Adrenal gland (tissue), 19 donors: ENCODE data around the gene SINHCAF. TPM values are rescaled to one million over a fixed set of nuclear protein-coding genes. Genes with fewer than 3 reads are reported as not detected.
"Not testable (repeated sequence)": the region's sequence is repeated elsewhere in the genome, so short reads cannot be mapped to it uniquely, and the experiment has no call there.

Experiments
- DNase-seq, 7 donors: peaks; one replicate each; pipeline ENCODE4 v3.0.0-alpha.2; 2019 to 2020
- H3K27ac ChIP-seq, 5 donors: fragments of 200-600 bp; sonication (generic) in 4 of 5; 1 replicate in 3 of 5; 2 replicates in 2 of 5; pipeline versions ENCODE4 v1.5.1 to v1.8.0; 2016 to 2020; ENCODE audit warnings: mild to moderate bottlenecking in 1 of 5
- H3K27me3 ChIP-seq: fragments of 200-600 bp; 2 replicates; pipeline ENCODE4 v1.8.0; 2021
- H3K36me3 ChIP-seq, 2 donors: fragments of 200-600 bp; replicated peaks in 1 of 2; 1 replicate in 1 of 2; 2 replicates in 1 of 2; pipeline versions ENCODE4 v1.5.1 to v1.8.0; 2018 to 2022
- H3K4me1 ChIP-seq, 2 donors: fragments of 200-600 bp; replicated peaks in 1 of 2; 1 replicate in 1 of 2; 2 replicates in 1 of 2; pipeline versions ENCODE4 v1.5.1 to v1.8.0; 2018 to 2021
- H3K4me3 ChIP-seq, 4 donors: fragments of 200-600 bp; sonication (generic) in 3 of 4; one replicate each; pipeline ENCODE4 v1.5.1; 2016 to 2018
- H3K9me3 ChIP-seq, 3 donors: fragments of 200-600 bp; sonication (generic) in 1 of 3; replicated peaks in 1 of 3; 1 replicate in 2 of 3; 2 replicates in 1 of 3; pipeline versions ENCODE4 v1.5.1 to v1.8.0; 2016 to 2021
- CTCF ChIP-seq, 6 experiments: fragments of 450-650 bp in 4 of 6; fragments of 200-600 bp in 2 of 6; sonication (generic) in 1 of 6; IDR thresholded peaks; 1 replicate in 5 of 6; 2 replicates in 1 of 6; pipeline versions ENCODE4 v1.5.1 to v1.8.0; 2016 to 2021; ENCODE audit warnings: antibody characterized with exemption in 6 of 6, mild to moderate bottlenecking in 2 of 6, moderate library complexity in 1 of 6
- POLR2A ChIP-seq, 2 donors: fragments of 450-650 bp; IDR thresholded peaks; one replicate each; pipeline ENCODE4 v1.6.1; 2017; ENCODE audit warnings: antibody characterized with exemption in 2 of 2, mild to moderate bottlenecking in 2 of 2, moderate library complexity in 1 of 2
- WGBS, 4 donors: extraction: QIAGEN DNeasy Blood & Tissue Kit in 2 of 4; methylation state at CpG; one replicate each; pipeline versions ENCODE4 v1.1.5 to v1.1.7; 2013 to 2017; 5-methylcytosine and 5-hydroxymethylcytosine counted together
- intact Hi-C, 2 donors: fragments of 100-400 bp; cut with DNase I; formaldehyde crosslinking; loops; one replicate each; pipeline versions ENCODE4 v1.14.1 to v1.15.0; 2022 to 2023
- long read RNA-seq, 10 donors: library from polyadenylated mRNA in 3 of 10; unstranded in 2 of 10; stranded (forward) in 1 of 10; transcript quantifications; one replicate each; pipeline ENCODE4 v2.0.0 and lab custom pipeline, GENCODE V29; 2021 to 2026
- polyA plus RNA-seq, 3 donors: library from polyadenylated mRNA; stranded (reverse); fragments of 200-250 nt in 2 of 3; fragments of 350-450 nt in 1 of 3; fragmentation: Illumina TruSeq in 1 of 3; extraction: RNeasy Lipid Tissue Mini Kit (QIAGEN cat#74804) in 1 of 3; gene quantifications; one replicate each; pipeline ENCODE4 v1.2.3, GENCODE V29; 2013 to 2014
- total RNA-seq, 9 donors: library from RNA; depleted of rRNA in 4 of 9; stranded (reverse); fragments of >200 nt in 4 of 9; fragments of 120-200 nt in 1 of 9; fragmentation: NEBNext Ultra II Directional in 1 of 9; extraction: Animal tissue kit (Norgen Biotek cat#: 25700) in 1 of 9; gene quantifications; one replicate each; pipeline versions ENCODE4 v1.1.0 to v1.2.4, GENCODE V29; 2013 to 2023
- donor health status: healthy with polysubstance abuse.
- donor health status: Bipolar disorder and iron deficiency.
- donor health status: DM: yes; HTN: yes; CAD: no.
- donor health status: DM: no; HTN: no; CAD: no.
- donor health status: DM: no; HTN: no; CAD: no.
- donor health status: DM: yes; HTN: yes; CAD: no.

The SINHCAF gene
- total RNA-seq (10 to 100 TPM; 13.8 to 69.4 (median 33.4) TPM), polyA plus RNA-seq (10 to 100 TPM; 12.5 to 19.9 (median 14.7) TPM)
- long read RNA-seq, donor 1, transcript SINHCAF-201 (6 exons, 3,163 nt), result major isoform, 5 of 8 reads
- long read RNA-seq, donor 1, partial matches to known transcripts, result 0 of 8 reads
- long read RNA-seq, donor 1, other reads (novel, unspliced or antisense), result 0 of 8 reads
- long read RNA-seq, donor 2, partial matches to known transcripts, result 0 of 9 reads
- long read RNA-seq, donor 2, other reads (novel, unspliced or antisense), result 0 of 9 reads
- long read RNA-seq, donor 3, transcript SINHCAF-201 (6 exons, 3,163 nt), result major isoform, 7 of 8 reads
- long read RNA-seq, donor 3, partial matches to known transcripts, result 0 of 8 reads
- long read RNA-seq, donor 3, other reads (novel, unspliced or antisense), result 0 of 8 reads
- long read RNA-seq, donor 4, partial matches to known transcripts, result 1 of 7 reads
- long read RNA-seq, donor 4, other reads (novel, unspliced or antisense), result 0 of 7 reads
- long read RNA-seq, donor 5, transcript SINHCAF-203 (6 exons, 1,555 nt), result major isoform, 34 of 64 reads
- long read RNA-seq, donor 5, transcript SINHCAF-201 (6 exons, 3,163 nt), result minor isoform, 20 of 64 reads
- long read RNA-seq, donor 5, partial matches to known transcripts, result 0 of 64 reads
- long read RNA-seq, donor 5, other reads (novel, unspliced or antisense), result 10 of 64 reads
- long read RNA-seq, donor 6, transcript SINHCAF-201 (6 exons, 3,163 nt), result major isoform, 6 of 10 reads
- long read RNA-seq, donor 6, partial matches to known transcripts, result 0 of 10 reads
- long read RNA-seq, donor 6, other reads (novel, unspliced or antisense), result 2 of 10 reads
- long read RNA-seq, donor 7, partial matches to known transcripts, result 0 of 3 reads
- long read RNA-seq, donor 7, other reads (novel, unspliced or antisense), result 0 of 3 reads
- long read RNA-seq, donor 8, transcript SINHCAF-201 (6 exons, 3,163 nt), result major isoform, 15 of 27 reads
- long read RNA-seq, donor 8, transcript SINHCAF-203 (6 exons, 1,555 nt), result minor isoform, 9 of 27 reads
- long read RNA-seq, donor 8, partial matches to known transcripts, result 0 of 27 reads
- long read RNA-seq, donor 8, other reads (novel, unspliced or antisense), result 0 of 27 reads
- long read RNA-seq, donor 9, transcript SINHCAF-203 (6 exons, 1,555 nt), result major isoform, 5 of 10 reads
- long read RNA-seq, donor 9, transcript SINHCAF-201 (6 exons, 3,163 nt), result major isoform, 5 of 10 reads
- long read RNA-seq, donor 9, partial matches to known transcripts, result 0 of 10 reads
- long read RNA-seq, donor 9, other reads (novel, unspliced or antisense), result 0 of 10 reads
- long read RNA-seq, donor 10, partial matches to known transcripts, result 0 of 4 reads
- long read RNA-seq, donor 10, other reads (novel, unspliced or antisense), result 0 of 4 reads

- Histone ChIP-seq H3K9me3 (no peaks in the 10 kb centered on the region), H3K36me3 (no peaks in the 10 kb centered on the region), H3K4me1 (peaks cover 10 to 30% of the 10 kb centered on the region in 2 donors), H3K27me3 (no peaks in the 10 kb centered on the region), H3K4me3 (peak within 1 kb of the TSS; percentile 18 to 80 (median 78)), H3K27ac (peak within 1 kb of the TSS; percentile 75 to 96 (median 87))
- 0 to 1% (median 0%) methylated on average over 34 to 53 of the region's 55 CpGs for WGBS, 4 donors
- TF ChIP-seq CTCF (IDR thresholded peaks at IDR 0.05) (no peak), POLR2A (IDR thresholded peaks at IDR 0.05) (peak; percentile 80 to 99)
- intact Hi-C loops, result no loop called here
- peak; percentile 99 to 100 (median 100) for DNase-seq
Measured at GRCh38 chr12:31325877-31326631, at the start of gene SINHCAF. Gene SINHCAF (minus strand): TSS chr12:31326150. CDS start chr12:31298204, 27,946 bp downstream.

- H3K27ac ChIP-seq, H3K4me3 ChIP-seq, intact Hi-C loops, H3K4me1 ChIP-seq, DNase-seq, H3K27me3 ChIP-seq, H3K36me3 ChIP-seq, H3K9me3 ChIP-seq: not testable (repeated sequence)
- 74 to 81% (median 80%) methylated on average over 6 of the region's 6 CpGs for WGBS, 4 donors
Measured at GRCh38 chr12:31375422-31375821, 49.5 kb upstream of the SINHCAF start.

- DNase-seq, result no peak
- WGBS, 4 donors, result 79 to 94% (median 87%) methylated on average over 2 of the region's 2 CpGs
- no peak for TF ChIP-seq POLR2A (IDR thresholded peaks at IDR 0.05)
- no peak for TF ChIP-seq CTCF (IDR thresholded peaks at IDR 0.05)
- H3K9me3 ChIP-seq, result no peaks in the 10 kb centered on the region
- no peak overlapping the region for H3K27ac ChIP-seq
- H3K4me1 ChIP-seq, result peaks cover 0 to 18% of the 10 kb centered on the region in 2 donors
- H3K27me3 ChIP-seq, result no peaks in the 10 kb centered on the region
- no peaks in the 10 kb centered on the region for H3K36me3 ChIP-seq
- intact Hi-C loops, result no loop called here
- H3K4me3 ChIP-seq, result no peak overlapping the region
Measured at GRCh38 chr12:31371256-31371620, 45.3 kb upstream of the SINHCAF start.
